Body of pancreas (tissue), 4 donors: ENCODE measurements around the gene SERAC1.
"Not testable (repeated sequence)": the region's sequence is repeated elsewhere in the genome, so short reads cannot be mapped to it uniquely, and the experiment has no call there.

Experiments used
- CTCF ChIP-seq, 7 experiments: fragments of 450-650 bp in 4 of 7; fragments of 200-600 bp in 3 of 7; sonication (generic) in 3 of 7; IDR thresholded peaks; one replicate each; pipeline ENCODE4 v1.5.1; 2016 to 2019; ENCODE audit warnings: antibody characterized with exemption in 7 of 7
- POLR2A ChIP-seq, 3 donors: fragments of 450-650 bp; IDR thresholded peaks; one replicate each; pipeline ENCODE4 v1.6.1; 2016; ENCODE audit warnings: antibody characterized with exemption in 3 of 3, mild to moderate bottlenecking in 2 of 3

- TF ChIP-seq CTCF, POLR2A (IDR thresholded peaks at IDR 0.05): not testable (repeated sequence)
Measured at GRCh38 chr6:158152025-158152424, 16.0 kb downstream of the SERAC1 start.
